GM04503 (cell line): ENCODE measurements around the gene SKAP2.

Experiments used
- DNase-seq: peaks from one replicate; pipeline ENCODE4 v3.0.0-alpha.2; 2012; ENCODE audit warnings: low read depth

Gene SKAP2

GRCh38 chr7:26864309-26865093, at the start of gene SKAP2:
Gene SKAP2, minus strand, starts transcription at chr7:26864590. Its CDS starts 161 bp downstream, at chr7:26864429.
- DNase-seq, result peak; percentile 71

GRCh38 chr7:26912933-26913536, 48.6 kb upstream of the SKAP2 start:
- DNase-seq, result no peak

GRCh38 chr7:26912338-26912737, 47.9 kb upstream of the SKAP2 start:
- no peak for DNase-seq

GRCh38 chr7:26910221-26910620, 45.8 kb upstream of the SKAP2 start:
- DNase-seq, result peak; percentile 6

- DNase-seq, result no peak
Observed at GRCh38 chr7:26900251-26900650, 35.9 kb upstream of the SKAP2 start.

GRCh38 chr7:26899519-26899918, 35.1 kb upstream of the SKAP2 start:
- no peak for DNase-seq

- DNase-seq, result no peak
Observed at GRCh38 chr7:26898891-26899290, 34.5 kb upstream of the SKAP2 start.

- no peak for DNase-seq
Observed at GRCh38 chr7:26897928-26898327, 33.5 kb upstream of the SKAP2 start.

- DNase-seq, result no peak
Observed at GRCh38 chr7:26891400-26892350, 27.3 kb upstream of the SKAP2 start.

- no peak for DNase-seq
Observed at GRCh38 chr7:26880852-26881251, 16.5 kb upstream of the SKAP2 start.

- no peak for DNase-seq
Observed at GRCh38 chr7:26879671-26880070, 15.3 kb upstream of the SKAP2 start.

GRCh38 chr7:26868841-26869495, 4.6 kb upstream of the SKAP2 start:
- no peak for DNase-seq

GRCh38 chr7:26865094-26865388, 651 bp upstream of the SKAP2 start:
- no peak for DNase-seq

- no peak for DNase-seq
Observed at GRCh38 chr7:26863518-26864308, 677 bp downstream of the SKAP2 start.

GRCh38 chr7:26862834-26863233, 1.6 kb downstream of the SKAP2 start:
- DNase-seq, result no peak

- DNase-seq, result no peak
Observed at GRCh38 chr7:26861050-26861449, 3.3 kb downstream of the SKAP2 start.

GRCh38 chr7:26860361-26860760, 4.0 kb downstream of the SKAP2 start:
- DNase-seq, result no peak

GRCh38 chr7:26859720-26860119, 4.7 kb downstream of the SKAP2 start:
- DNase-seq, result no peak

GRCh38 chr7:26858735-26859134, 5.7 kb downstream of the SKAP2 start:
- DNase-seq, result no peak

GRCh38 chr7:26858241-26858715, 6.1 kb downstream of the SKAP2 start:
- no peak for DNase-seq

- DNase-seq, result no peak
Observed at GRCh38 chr7:26857506-26858240, 6.7 kb downstream of the SKAP2 start.
